Effector memory CD8-positive, alpha-beta T cell (primary cell): ENCODE data around the gene KMT2C.
A peak's percentile ranks its signal among the peaks of the same experiment; 100 is the strongest.

Experiments used
- ATAC-seq: fragments of 150-1000 bp; cut with Tn5 transposase; replicated peaks from 2 replicates; pipeline ENCODE4 v1.10.0; 2021; ENCODE audit warnings: mild to moderate bottlenecking, moderate library complexity
- DNase-seq, 3 experiments: peaks; one replicate each; pipeline ENCODE4 v3.0.0; 2021
- H3K27ac Mint-ChIP-seq, 2 donors: one replicate each; pipeline ENCODE4 v1.8.0; 2022; ENCODE audit warnings: mild to moderate bottlenecking in 2 of 2, mixed read lengths in 2 of 2, moderate library complexity in 2 of 2
- H3K27me3 Mint-ChIP-seq, 2 donors: one replicate each; pipeline ENCODE4 v1.8.0; 2022; ENCODE audit warnings: mixed read lengths in 2 of 2
- H3K36me3 Mint-ChIP-seq: one replicate; pipeline ENCODE4 v1.8.0; 2022; ENCODE audit warnings: mild to moderate bottlenecking, moderate library complexity, mixed read lengths; ENCODE audit not compliant: insufficient read depth
- H3K4me1 Mint-ChIP-seq, 2 donors: one replicate each; pipeline ENCODE4 v1.8.0; 2022; ENCODE audit warnings: low read depth in 2 of 2, mixed read lengths in 2 of 2
- H3K4me3 Mint-ChIP-seq, 2 donors: one replicate each; pipeline ENCODE4 v1.8.0; 2022; ENCODE audit warnings: mild to moderate bottlenecking in 2 of 2, mixed read lengths in 2 of 2, moderate library complexity in 2 of 2
- H3K9me3 Mint-ChIP-seq, 2 donors: one replicate each; pipeline ENCODE4 v1.8.0; 2022; ENCODE audit warnings: mixed read lengths in 2 of 2

KMT2C gene

DNA sequence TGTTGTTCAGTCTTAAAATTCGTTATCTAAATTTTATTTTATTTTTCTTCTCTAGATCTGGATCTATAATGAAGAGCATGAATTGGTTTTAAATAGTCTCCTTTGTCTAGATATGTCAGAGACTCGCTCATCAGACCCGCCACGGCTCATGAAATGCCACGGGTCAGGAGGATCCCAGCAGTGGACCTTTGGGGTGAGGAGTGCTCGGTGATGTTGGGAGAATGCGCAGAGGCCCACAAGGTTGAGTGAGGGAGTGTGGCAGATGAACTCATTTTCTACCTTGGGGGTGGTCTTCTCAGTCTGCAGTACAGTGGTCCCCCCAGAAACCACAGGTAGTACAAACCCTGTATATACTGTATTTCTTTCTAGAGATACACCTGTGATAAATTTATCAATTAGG, 315.0 kb downstream of the KMT2C start:
- no peak overlapping the region for H3K4me3 Mint-ChIP-seq
- H3K9me3 Mint-ChIP-seq, result no peaks in the 10 kb centered on the region
- H3K4me1 Mint-ChIP-seq, result peaks cover 0 to 3% of the 10 kb centered on the region in 2 donors
- DNase-seq (no peak), ATAC-seq (no peak)
- H3K36me3 Mint-ChIP-seq, result peaks cover 79% of the 10 kb centered on the region
- H3K27me3 Mint-ChIP-seq, result no peaks in the 10 kb centered on the region
- peak overlapping the region; percentile 26 to 31 for H3K27ac Mint-ChIP-seq

DNA sequence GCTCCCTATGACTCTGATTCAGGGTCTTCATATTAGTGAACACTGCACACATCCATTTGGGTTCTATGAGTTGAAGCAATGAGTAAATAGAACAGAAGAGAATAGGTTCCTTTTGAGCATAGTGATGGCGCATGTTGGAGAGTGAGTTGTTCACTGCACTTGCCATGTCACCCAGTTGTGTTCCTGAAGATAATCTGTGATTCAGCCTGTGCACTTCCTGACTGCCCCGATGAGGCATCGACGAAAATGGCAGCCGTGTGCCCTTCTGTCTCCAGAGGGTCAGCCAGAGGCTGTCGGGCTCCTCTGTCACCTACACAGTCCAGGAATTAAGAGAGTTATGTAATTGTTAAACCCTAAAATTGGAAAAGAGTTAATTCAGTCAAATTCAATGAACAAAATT, 315.6 kb downstream of the KMT2C start:
- peaks cover 83% of the 10 kb centered on the region for H3K36me3 Mint-ChIP-seq
- peaks cover 0 to 3% of the 10 kb centered on the region in 2 donors for H3K4me1 Mint-ChIP-seq
- H3K27me3 Mint-ChIP-seq, result no peaks in the 10 kb centered on the region
- ATAC-seq (no peak), DNase-seq (no peak)
- H3K4me3 Mint-ChIP-seq, result no peak overlapping the region
- H3K9me3 Mint-ChIP-seq, result no peaks in the 10 kb centered on the region
- H3K27ac Mint-ChIP-seq, result peak overlapping the region; percentile 26 to 31

DNA sequence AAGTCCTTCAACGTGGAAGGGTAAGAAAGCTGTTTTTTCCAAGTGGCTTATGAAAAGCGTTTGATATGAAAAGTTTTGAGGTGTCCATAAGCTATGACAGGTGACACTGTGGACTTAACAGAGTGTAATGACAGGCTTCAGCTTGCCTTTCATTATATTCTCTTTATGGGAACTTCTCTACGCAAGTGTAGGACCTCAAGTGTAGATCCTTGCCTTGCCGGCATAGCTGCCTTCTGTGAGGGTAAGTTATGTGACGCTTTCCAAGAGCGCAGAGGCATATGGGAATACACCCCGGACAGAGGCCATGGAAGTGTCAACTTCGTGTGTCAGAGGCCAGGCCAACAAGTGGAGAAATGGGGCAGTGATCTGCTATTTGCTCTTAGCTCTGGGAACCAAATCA, 318.4 kb downstream of the KMT2C start:
- H3K36me3 Mint-ChIP-seq, result peaks cover 76% of the 10 kb centered on the region
- ATAC-seq (no peak), DNase-seq (no peak)
- no peak overlapping the region for H3K4me3 Mint-ChIP-seq
- no peaks in the 10 kb centered on the region for H3K9me3 Mint-ChIP-seq
- H3K27ac Mint-ChIP-seq, result no peak overlapping the region
- peaks cover 0 to 3% of the 10 kb centered on the region in 2 donors for H3K4me1 Mint-ChIP-seq
- H3K27me3 Mint-ChIP-seq, result no peaks in the 10 kb centered on the region

DNA sequence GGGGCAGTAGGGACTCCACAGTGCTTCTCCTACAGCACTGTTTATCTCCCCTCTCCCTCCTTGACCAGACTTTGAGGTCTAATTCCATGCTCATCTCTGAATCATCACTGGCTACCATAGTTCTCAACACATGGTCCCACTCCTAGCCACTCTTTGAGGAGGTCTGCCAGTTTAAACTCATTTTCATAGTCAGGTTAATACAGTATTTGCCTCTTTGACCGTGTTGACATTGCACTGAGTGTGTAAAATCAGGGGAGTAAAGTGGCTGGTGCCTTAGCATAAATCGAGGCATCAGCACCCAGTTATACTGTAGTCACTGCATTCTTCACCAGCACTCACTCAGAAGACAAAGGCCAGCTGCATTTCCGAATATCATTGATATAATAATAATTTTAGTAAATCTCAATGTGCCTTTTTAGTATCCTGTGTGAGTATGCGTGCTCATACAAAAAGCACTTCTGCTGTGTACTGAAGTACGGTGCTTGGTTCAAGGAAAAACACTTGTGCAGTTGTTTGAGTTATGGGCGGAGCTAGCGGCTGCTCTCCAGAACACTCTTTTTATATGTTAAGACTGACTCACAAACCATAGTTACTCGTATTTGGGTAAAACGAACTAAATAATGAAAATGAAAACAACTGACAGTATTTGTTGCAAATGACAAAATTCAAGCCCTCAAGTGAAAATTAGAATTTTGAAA, 320.6 kb downstream of the KMT2C start:
- ATAC-seq, result no peak
- Mint-ChIP-seq H3K27ac (peak overlapping the region in 1 of 2 donors; percentile 69), H3K36me3 (peaks cover 54% of the 10 kb centered on the region), H3K4me1 (no peaks in the 10 kb centered on the region), H3K27me3 (no peaks in the 10 kb centered on the region), H3K9me3 (no peaks in the 10 kb centered on the region), H3K4me3 (no peak overlapping the region)
- DNase-seq, result no peak

DNA sequence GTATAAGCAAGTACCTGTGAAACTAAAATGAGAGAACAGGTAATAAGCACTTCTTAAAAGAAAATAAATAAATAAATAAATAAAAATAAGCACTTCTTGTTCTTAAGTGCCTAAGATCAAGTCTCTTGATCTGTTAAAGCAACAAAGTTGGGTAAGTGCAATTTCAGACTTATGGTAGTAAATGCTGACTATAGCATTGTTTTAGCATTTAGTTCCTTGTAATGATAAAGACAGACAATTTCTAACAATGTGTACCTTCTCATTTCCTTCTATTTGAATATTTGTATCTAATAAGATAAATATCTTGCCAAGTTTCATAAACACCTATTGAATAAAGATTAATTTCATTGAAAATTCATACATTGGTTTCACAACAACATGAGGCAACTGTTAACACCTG, 323.0 kb downstream of the KMT2C start:
- DNase-seq (no peak), ATAC-seq (no peak)
- H3K36me3 Mint-ChIP-seq, result peaks cover 44% of the 10 kb centered on the region
- no peaks in the 10 kb centered on the region for H3K9me3 Mint-ChIP-seq
- no peak overlapping the region for H3K27ac Mint-ChIP-seq
- no peak overlapping the region for H3K4me3 Mint-ChIP-seq
- H3K27me3 Mint-ChIP-seq, result no peaks in the 10 kb centered on the region
- H3K4me1 Mint-ChIP-seq, result no peaks in the 10 kb centered on the region

DNA sequence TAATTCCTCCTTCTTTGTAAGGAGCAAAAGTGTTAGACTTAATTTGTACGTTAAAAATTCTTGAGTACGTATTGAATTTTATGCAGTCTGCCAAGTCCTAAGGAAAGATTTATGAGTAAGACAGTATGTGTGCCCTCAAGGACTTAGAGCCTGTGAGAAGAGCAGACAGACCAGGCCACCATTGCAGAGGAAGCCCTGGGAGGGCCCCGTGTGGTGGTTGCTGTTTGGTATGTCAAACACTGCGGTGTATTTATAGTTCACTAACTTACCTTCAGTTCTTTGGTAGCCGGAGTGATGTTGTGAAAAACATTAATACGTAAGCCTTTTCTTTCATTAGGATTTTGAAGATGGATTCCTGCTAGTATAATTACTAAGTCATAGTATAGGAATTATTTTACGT, 327.4 kb downstream of the KMT2C start:
- H3K27me3 Mint-ChIP-seq, result no peaks in the 10 kb centered on the region
- H3K9me3 Mint-ChIP-seq, result no peaks in the 10 kb centered on the region
- DNase-seq (no peak), ATAC-seq (no peak)
- peaks cover 33% of the 10 kb centered on the region for H3K36me3 Mint-ChIP-seq
- H3K4me1 Mint-ChIP-seq, result no peaks in the 10 kb centered on the region
- H3K4me3 Mint-ChIP-seq, result no peak overlapping the region
- H3K27ac Mint-ChIP-seq, result peak overlapping the region in 1 of 2 donors; percentile 0

DNA sequence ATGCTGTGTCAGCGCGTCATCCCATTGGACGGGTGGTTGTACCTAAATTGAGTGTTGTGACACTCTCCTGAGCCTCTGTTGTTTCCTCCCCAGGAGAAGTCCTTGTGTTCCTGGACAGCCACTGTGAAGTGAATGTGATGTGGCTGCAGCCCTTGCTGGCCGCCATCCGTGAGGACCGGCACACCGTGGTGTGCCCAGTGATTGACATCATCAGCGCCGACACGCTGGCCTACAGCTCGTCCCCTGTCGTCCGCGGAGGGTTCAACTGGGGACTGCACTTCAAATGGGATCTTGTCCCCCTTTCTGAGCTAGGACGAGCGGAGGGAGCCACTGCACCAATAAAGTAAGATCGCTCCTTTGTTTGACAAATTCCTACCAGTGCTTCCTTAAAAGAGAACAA, 327.9 kb downstream of the KMT2C start:
- ATAC-seq, result no peak
- no peak for DNase-seq
- Mint-ChIP-seq H3K4me1 (no peaks in the 10 kb centered on the region), H3K4me3 (no peak overlapping the region), H3K27me3 (no peaks in the 10 kb centered on the region), H3K9me3 (no peaks in the 10 kb centered on the region), H3K36me3 (peaks cover 34% of the 10 kb centered on the region), H3K27ac (no peak overlapping the region)

DNA sequence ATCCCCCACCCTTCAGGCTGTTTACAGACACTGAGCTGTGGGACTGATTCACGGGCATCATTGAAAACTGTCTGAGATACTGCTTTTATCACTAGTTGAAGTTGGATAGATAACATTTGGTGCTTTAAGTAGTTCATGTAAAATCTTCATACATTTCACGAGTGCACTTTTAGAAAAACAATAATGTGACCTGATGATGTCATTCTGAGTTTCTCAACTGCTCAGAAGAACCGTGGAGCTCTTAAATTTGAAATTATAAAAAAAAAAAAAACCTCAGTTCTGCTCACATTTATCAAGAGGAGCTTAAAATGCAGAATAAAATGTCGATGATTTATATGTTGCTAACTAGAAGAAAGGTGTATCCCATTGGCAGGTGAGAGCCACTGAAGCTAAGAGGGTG, 328.8 kb downstream of the KMT2C start:
- Mint-ChIP-seq H3K27ac (peak overlapping the region in 1 of 2 donors; percentile 11), H3K9me3 (no peaks in the 10 kb centered on the region), H3K4me1 (no peaks in the 10 kb centered on the region), H3K27me3 (no peaks in the 10 kb centered on the region), H3K36me3 (peaks cover 40% of the 10 kb centered on the region), H3K4me3 (no peak overlapping the region)
- DNase-seq (no peak), ATAC-seq (no peak)

DNA sequence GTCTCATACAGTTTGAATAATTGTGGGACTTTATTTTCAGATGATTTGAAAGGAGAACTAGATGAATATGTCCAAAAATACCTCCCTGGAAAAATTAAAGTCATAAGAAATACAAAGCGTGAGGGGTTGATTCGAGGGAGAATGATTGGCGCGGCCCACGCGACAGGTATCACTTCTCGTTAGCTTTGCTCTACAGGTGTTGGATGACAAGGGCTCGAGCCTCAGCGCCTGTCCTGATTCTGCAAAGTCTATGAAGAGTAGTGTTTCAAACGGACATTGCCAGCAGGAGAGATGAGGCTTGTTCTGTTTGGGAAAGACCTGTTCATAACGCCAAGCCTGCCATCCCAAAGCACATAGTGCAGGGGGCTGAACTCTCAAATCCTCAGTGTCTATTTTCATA, 330.6 kb downstream of the KMT2C start:
- ATAC-seq (no peak), DNase-seq (no peak)
- no peaks in the 10 kb centered on the region for H3K27me3 Mint-ChIP-seq
- no peaks in the 10 kb centered on the region for H3K4me1 Mint-ChIP-seq
- no peaks in the 10 kb centered on the region for H3K9me3 Mint-ChIP-seq
- H3K27ac Mint-ChIP-seq, result no peak overlapping the region
- H3K36me3 Mint-ChIP-seq, result peaks cover 52% of the 10 kb centered on the region
- no peak overlapping the region for H3K4me3 Mint-ChIP-seq

DNA sequence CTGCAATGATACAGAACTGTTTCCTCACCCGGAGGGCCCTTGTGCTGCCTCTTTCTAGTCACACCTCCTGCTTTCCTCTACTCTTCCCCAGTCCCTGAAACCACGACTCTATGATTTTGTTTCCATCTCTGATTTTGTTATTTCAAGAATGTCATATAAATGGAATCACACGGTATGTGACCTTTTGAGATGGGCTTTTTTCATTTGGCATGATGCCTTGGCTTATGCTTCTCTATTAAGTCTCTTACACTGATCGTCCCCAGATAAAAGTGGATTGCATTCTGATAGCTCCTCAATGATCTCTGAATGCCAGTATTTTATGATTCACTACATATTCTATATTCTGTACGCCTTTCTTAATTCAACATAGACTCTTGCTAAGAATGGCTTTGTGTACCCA, 332.1 kb downstream of the KMT2C start:
- H3K9me3 Mint-ChIP-seq, result no peaks in the 10 kb centered on the region
- DNase-seq, result no peak
- H3K27me3 Mint-ChIP-seq, result no peaks in the 10 kb centered on the region
- no peak overlapping the region for H3K27ac Mint-ChIP-seq
- H3K4me1 Mint-ChIP-seq, result no peaks in the 10 kb centered on the region
- H3K4me3 Mint-ChIP-seq, result no peak overlapping the region
- no peak for ATAC-seq
- peaks cover 49% of the 10 kb centered on the region for H3K36me3 Mint-ChIP-seq

DNA sequence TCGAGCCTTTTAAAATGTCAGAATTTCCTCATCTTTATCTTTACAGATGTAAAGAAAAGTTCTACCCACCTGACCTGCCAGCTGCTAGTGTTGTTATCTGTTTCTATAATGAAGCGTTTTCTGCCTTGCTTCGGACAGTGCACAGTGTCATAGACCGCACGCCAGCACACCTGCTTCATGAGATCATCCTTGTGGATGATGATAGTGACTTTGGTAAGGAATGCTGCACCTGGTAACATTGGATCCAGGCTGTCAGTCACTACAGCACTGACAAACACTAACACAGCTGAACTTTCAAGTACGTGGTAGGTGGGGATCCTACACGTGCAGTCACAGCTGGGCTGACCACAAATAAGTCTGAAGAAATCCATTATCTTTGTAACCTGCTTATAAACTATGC, 332.7 kb downstream of the KMT2C start:
- Mint-ChIP-seq H3K9me3 (no peaks in the 10 kb centered on the region), H3K27me3 (no peaks in the 10 kb centered on the region), H3K36me3 (peaks cover 46% of the 10 kb centered on the region), H3K4me1 (no peaks in the 10 kb centered on the region), H3K27ac (no peak overlapping the region), H3K4me3 (no peak overlapping the region)
- DNase-seq (no peak), ATAC-seq (no peak)

DNA sequence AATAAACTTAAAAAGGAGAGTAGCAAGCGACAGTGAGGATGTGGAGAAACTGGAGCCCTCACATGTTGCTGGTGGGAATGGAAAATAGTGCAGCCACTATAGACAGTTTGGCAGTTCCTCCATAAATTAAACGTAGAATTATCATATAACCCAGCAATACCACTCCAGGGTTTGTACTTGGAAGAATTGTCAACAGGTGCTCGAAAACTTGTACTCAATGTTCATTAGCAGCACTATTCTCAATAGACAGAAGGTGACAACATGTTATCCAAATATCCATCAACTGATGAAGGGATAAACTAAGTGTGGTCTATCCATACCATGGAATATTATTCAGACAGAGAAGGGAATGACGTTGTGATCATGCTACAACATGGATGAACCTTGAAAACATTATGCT, 338.5 kb downstream of the KMT2C start:
- no peaks in the 10 kb centered on the region for H3K27me3 Mint-ChIP-seq
- H3K4me1 Mint-ChIP-seq, result peaks cover 1 to 5% of the 10 kb centered on the region in 2 donors
- peaks cover 21% of the 10 kb centered on the region for H3K36me3 Mint-ChIP-seq
- ATAC-seq, result no peak
- DNase-seq, result no peak
- H3K9me3 Mint-ChIP-seq, result no peaks in the 10 kb centered on the region
- no peak overlapping the region for H3K27ac Mint-ChIP-seq
- H3K4me3 Mint-ChIP-seq, result no peak overlapping the region

DNA sequence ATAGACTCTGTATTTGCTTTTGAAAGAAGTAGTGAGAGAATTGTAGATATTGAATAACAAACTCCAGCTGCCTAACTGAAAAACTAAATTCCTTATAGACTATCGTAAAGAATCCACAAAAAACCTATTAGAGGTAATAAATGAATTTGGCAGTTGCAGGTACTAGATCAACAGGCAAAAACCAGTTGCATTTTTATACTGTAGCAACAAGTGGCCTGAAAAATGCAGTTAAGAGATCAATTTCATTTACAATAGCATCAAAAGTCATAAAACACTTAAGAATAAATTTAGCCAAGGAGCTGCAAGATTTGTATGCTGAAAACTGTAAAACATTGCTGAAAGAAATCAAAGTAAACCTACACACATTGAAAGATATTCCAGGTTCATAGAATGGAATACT, 340.0 kb downstream of the KMT2C start:
- H3K27ac Mint-ChIP-seq, result no peak overlapping the region

DNA sequence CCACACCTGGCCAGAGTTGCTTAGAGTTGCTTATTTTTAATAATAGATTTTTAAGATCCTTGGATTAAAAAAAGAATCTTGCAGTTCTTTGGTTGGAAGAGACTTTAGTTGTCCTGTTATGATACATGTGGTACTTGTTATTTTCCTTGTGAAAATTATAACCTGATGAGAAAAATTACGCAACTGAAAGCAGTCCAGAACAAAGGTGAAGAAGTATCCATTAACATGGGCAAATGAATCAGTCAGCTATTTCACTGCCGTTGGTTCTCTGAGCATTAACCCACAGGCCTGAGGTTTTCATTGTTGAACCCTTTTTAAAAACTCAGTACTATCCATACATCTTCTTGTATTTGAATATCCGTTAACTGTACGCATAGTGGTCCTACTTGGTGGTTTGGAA, 342.1 kb downstream of the KMT2C start:
- Mint-ChIP-seq H3K4me1 (peaks cover 8 to 14% of the 10 kb centered on the region in 2 donors), H3K4me3 (no peak overlapping the region), H3K9me3 (no peaks in the 10 kb centered on the region), H3K27ac (no peak overlapping the region), H3K36me3 (peaks cover 9% of the 10 kb centered on the region), H3K27me3 (no peaks in the 10 kb centered on the region)
- no peak for ATAC-seq
- DNase-seq, result no peak

More for the DNA sequence above, 340.0 kb downstream of the KMT2C start:
- H3K9me3 Mint-ChIP-seq, result no peaks in the 10 kb centered on the region
- ATAC-seq (no peak), DNase-seq (no peak)
- no peak overlapping the region for H3K4me3 Mint-ChIP-seq
- peaks cover 5 to 11% of the 10 kb centered on the region in 2 donors for H3K4me1 Mint-ChIP-seq
- H3K36me3 Mint-ChIP-seq, result peaks cover 17% of the 10 kb centered on the region
- H3K27me3 Mint-ChIP-seq, result no peaks in the 10 kb centered on the region
